H9 (cell line): ENCODE measurements around the gene THTPA. TPM values are rescaled to one million over a fixed set of nuclear protein-coding genes. Genes with fewer than 3 reads are reported as not detected.

ENCODE experiments used
- DNase-seq: peaks from one replicate; pipeline ENCODE4 v3.0.0-alpha.2; 2017
- H2AFZ ChIP-seq: one replicate; pipeline ENCODE4 v1.6.1; 2013; ENCODE audit warnings: mild to moderate bottlenecking, low read length, control low read depth, moderate library complexity
- H2AK5ac ChIP-seq: 2 replicates; pipeline ENCODE4 v1.6.1; 2013; ENCODE audit warnings: low read length, control low read depth, mixed read lengths; ENCODE audit not compliant: insufficient read length
- H2BK120ac ChIP-seq: one replicate; pipeline ENCODE4 v1.6.1; 2013; ENCODE audit warnings: low read depth, mild to moderate bottlenecking, low read length, control low read depth, inconsistent platforms; ENCODE audit not compliant: poor library complexity, severe bottlenecking
- H2BK12ac ChIP-seq: 2 replicates; pipeline ENCODE4 v1.6.1; 2013; ENCODE audit warnings: low read length, control low read depth, mixed read lengths, low read depth; ENCODE audit not compliant: insufficient read length
- H2BK15ac ChIP-seq: 2 replicates; pipeline ENCODE4 v1.6.1; 2013; ENCODE audit warnings: low read depth, low read length, control low read depth
- H2BK20ac ChIP-seq: one replicate; pipeline ENCODE4 v1.6.1; 2013; ENCODE audit warnings: low read depth, mild to moderate bottlenecking, low read length, control low read depth, inconsistent platforms; ENCODE audit not compliant: poor library complexity, severe bottlenecking
- H2BK5ac ChIP-seq: 2 replicates; pipeline ENCODE4 v1.6.1; 2013; ENCODE audit warnings: low read length, control low read depth, mixed read lengths; ENCODE audit not compliant: insufficient read length
- H3K14ac ChIP-seq: 2 replicates; pipeline ENCODE4 v1.6.1; 2013; ENCODE audit warnings: low read length, control low read depth; ENCODE audit not compliant: insufficient read depth
- H3K18ac ChIP-seq: 2 replicates; pipeline ENCODE4 v1.6.1; 2013; ENCODE audit warnings: low read depth, mild to moderate bottlenecking, mixed read lengths, low read length, control low read depth; ENCODE audit not compliant: insufficient read length
- H3K23ac ChIP-seq: 2 replicates; pipeline ENCODE4 v1.6.1; 2013; ENCODE audit warnings: low read length, control low read depth, mixed read lengths, low read depth; ENCODE audit not compliant: insufficient read length
- H3K23me2 ChIP-seq: 2 replicates; pipeline ENCODE4 v1.6.1; 2013; ENCODE audit warnings: low read depth, mild to moderate bottlenecking, mixed read lengths, low read length, control low read depth; ENCODE audit not compliant: insufficient read length, poor library complexity, severe bottlenecking
- H3K27ac ChIP-seq: 2 replicates; pipeline ENCODE4 v1.5.1; 2013; ENCODE audit warnings: low read length, control low read depth, mixed read lengths, low read depth; ENCODE audit not compliant: insufficient read length
- H3K27me3 ChIP-seq: 2 replicates; pipeline ENCODE4 v1.6.1; 2013; ENCODE audit warnings: low read length, control low read depth, inconsistent platforms; ENCODE audit not compliant: insufficient read depth
- H3K4ac ChIP-seq: 2 replicates; pipeline ENCODE4 v1.6.1; 2013; ENCODE audit warnings: low read depth, mild to moderate bottlenecking, control low read depth, inconsistent platforms, low read length, moderate library complexity
- H3K4me1 ChIP-seq: 2 replicates; pipeline ENCODE4 v1.6.1; 2013; ENCODE audit warnings: low read length, control low read depth, inconsistent platforms; ENCODE audit not compliant: insufficient read depth
- H3K4me2 ChIP-seq: 2 replicates; pipeline ENCODE4 v1.6.1; 2013; ENCODE audit warnings: low read length, control low read depth, mixed read lengths; ENCODE audit not compliant: insufficient read length, insufficient read depth
- H3K56ac ChIP-seq: 2 replicates; pipeline ENCODE4 v1.6.1; 2013; ENCODE audit warnings: low read depth, mild to moderate bottlenecking, mixed read lengths, low read length, control low read depth; ENCODE audit not compliant: insufficient read length
- H3K79me1 ChIP-seq: 2 replicates; pipeline ENCODE4 v1.6.1; 2013; ENCODE audit warnings: low read depth, mild to moderate bottlenecking, moderate library complexity, low read length, control low read depth, inconsistent platforms; ENCODE audit not compliant: insufficient read depth, poor library complexity, severe bottlenecking
- H3K79me2 ChIP-seq: 2 replicates; pipeline ENCODE4 v1.6.1; 2013; ENCODE audit warnings: low read length, control low read depth, inconsistent platforms; ENCODE audit not compliant: insufficient read depth
- H3K9ac ChIP-seq: 2 replicates; pipeline ENCODE4 v1.6.1; 2013; ENCODE audit warnings: low read length, control low read depth, mixed read lengths; ENCODE audit not compliant: insufficient read length; ENCODE audit errors: extremely low read depth
- H3K9me3 ChIP-seq: one replicate; pipeline ENCODE4 v1.6.1; 2013; ENCODE audit warnings: low read depth, low read length, inconsistent platforms; ENCODE audit not compliant: control insufficient read depth
- H3T11ph ChIP-seq: one replicate; pipeline ENCODE4 v1.6.1; 2013; ENCODE audit warnings: mild to moderate bottlenecking, low read length, control low read depth, inconsistent platforms
- H4K20me1 ChIP-seq: one replicate; pipeline ENCODE4 v1.6.1; 2013; ENCODE audit not compliant: control insufficient read depth, insufficient read length, insufficient read depth
- H4K5ac ChIP-seq: 2 replicates; pipeline ENCODE4 v1.6.1; 2013; ENCODE audit warnings: low read depth, mild to moderate bottlenecking, mixed read lengths, low read length, control low read depth; ENCODE audit not compliant: insufficient read length
- H4K8ac ChIP-seq: replicated peaks from 2 replicates; pipeline ENCODE4 v1.6.1; 2013; ENCODE audit warnings: low read length, control low read depth, mixed read lengths, low read depth; ENCODE audit not compliant: insufficient read length
- H4K91ac ChIP-seq: 2 replicates; pipeline ENCODE4 v1.6.1; 2013; ENCODE audit warnings: low read depth, mild to moderate bottlenecking, moderate library complexity, mixed read lengths, low read length, control low read depth; ENCODE audit not compliant: insufficient read length
- H3K27ac Mint-ChIP-seq, 3 experiments: 2 replicates in 2 of 3; 3 replicates in 1 of 3; pipeline ENCODE4 v1.8.0; 2020 to 2021; ENCODE audit warnings: mixed read lengths in 3 of 3, mild to moderate bottlenecking in 1 of 3, moderate library complexity in 1 of 3
- H3K27me3 Mint-ChIP-seq: 2 replicates; pipeline ENCODE4 v1.8.0; 2021; ENCODE audit warnings: low read depth, mild to moderate bottlenecking, moderate library complexity, mixed read lengths
- H3K36me3 Mint-ChIP-seq, 3 experiments: 2 replicates in 2 of 3; 3 replicates in 1 of 3; pipeline ENCODE4 v1.8.0; 2020 to 2021; ENCODE audit warnings: low read depth in 3 of 3, mixed read lengths in 3 of 3; ENCODE audit not compliant: insufficient read depth in 1 of 3
- H3K4me1 Mint-ChIP-seq, 2 experiments: 2 replicates each; pipeline ENCODE4 v1.8.0; 2020; ENCODE audit warnings: mixed read lengths in 2 of 2
- H3K4me3 Mint-ChIP-seq, 2 experiments: 2 replicates in 1 of 2; 3 replicates in 1 of 2; pipeline ENCODE4 v1.8.0; 2020 to 2021; ENCODE audit warnings: mild to moderate bottlenecking in 2 of 2, mixed read lengths in 2 of 2, moderate library complexity in 1 of 2
- H3K9me3 Mint-ChIP-seq, 2 experiments: 2 replicates in 1 of 2; 3 replicates in 1 of 2; pipeline ENCODE4 v1.8.0; 2020; ENCODE audit warnings: mild to moderate bottlenecking in 2 of 2, mixed read lengths in 2 of 2, moderate library complexity in 1 of 2
- WGBS: extraction: QIAGEN DNeasy Blood & Tissue Kit; methylation state at CpG from one replicate; pipeline ENCODE4 v1.1.7; 2013; ENCODE audit warnings: missing lambda C conversion rate, low lambda C conversion rate, mixed read lengths; ENCODE audit not compliant: insufficient read length; ENCODE audit errors: extremely low coverage; 5-methylcytosine and 5-hydroxymethylcytosine counted together
- total RNA-seq: library from RNA; stranded (reverse); gene quantifications from 2 replicates; pipeline ENCODE4 v1.2.1, GENCODE V29; 2021
- TF ChIP-seq, protein P1 (sequence below): fragments of 200-600 bp; sonication (generic); conservative IDR thresholded peaks from 3 replicates; pipeline ENCODE4 v1.8.0; 2021; ENCODE audit warnings: antibody characterized with exemption, mild to moderate bottlenecking

THTPA gene
- total RNA-seq, 1 experiment from 2014 or later = 15.6 TPM

DNA sequence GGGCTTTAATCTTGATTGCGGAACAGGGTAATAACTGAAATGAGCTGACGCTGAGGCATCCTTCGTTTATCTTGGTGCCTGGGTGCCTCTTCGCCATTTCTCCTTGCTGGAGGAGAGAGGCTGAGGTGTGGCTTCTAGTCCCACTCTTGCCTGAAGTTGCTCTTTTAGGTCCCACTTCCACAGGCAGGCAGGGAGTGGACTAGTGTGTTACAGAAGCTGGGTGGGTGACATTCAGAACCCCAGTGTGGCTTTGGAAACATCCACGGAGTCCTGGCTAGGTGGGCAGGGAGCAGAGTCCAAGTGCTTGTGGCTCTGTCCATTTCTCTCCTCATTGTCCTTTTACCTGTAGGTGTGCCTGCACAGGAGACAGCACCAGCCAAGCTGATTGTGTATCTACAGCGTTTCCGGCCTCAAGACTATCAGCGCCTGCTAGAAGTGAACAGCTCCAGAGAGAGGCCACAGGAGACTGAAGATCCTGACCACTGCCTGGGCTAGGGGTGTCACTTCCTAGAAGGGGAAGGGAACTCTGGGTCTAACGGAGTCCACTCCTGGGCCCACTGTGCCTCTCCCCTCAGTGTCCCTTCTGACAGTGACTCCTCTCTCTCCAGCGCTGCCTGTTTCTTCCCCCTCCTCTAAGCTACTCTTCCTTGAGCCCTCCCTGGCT is 2.4 kb downstream of the THTPA start:
- Histone ChIP-seq H3K4ac (no peak overlapping the region), H2BK15ac (no peak overlapping the region), H3K4me2 (no peak overlapping the region), H3K14ac (no peak overlapping the region), H4K8ac (no peak overlapping the region), H3K27ac (no peak overlapping the region), H3T11ph (no peak overlapping the region), H4K20me1 (no peaks in the 10 kb centered on the region), H2AK5ac (no peak overlapping the region), H3K79me2 (no peaks in the 10 kb centered on the region; the same call in 1 of the 2 replicates), H4K91ac (no peak overlapping the region), H3K23me2 (peaks cover 19% of the 10 kb centered on the region), H2BK20ac (no peak overlapping the region), H2AFZ (no peak overlapping the region), H3K23ac (no peak overlapping the region), H3K56ac (no peak overlapping the region), H2BK120ac (no peak overlapping the region), H2BK5ac (no peak overlapping the region), H3K18ac (no peak overlapping the region), H3K27me3 (no peaks in the 10 kb centered on the region), H3K4me1 (peaks cover 4% of the 10 kb centered on the region; the same call in 1 of the 2 replicates), H3K9ac (no peak overlapping the region), H4K5ac (no peak overlapping the region), H3K79me1 (no peaks in the 10 kb centered on the region), H3K9me3 (no peaks in the 10 kb centered on the region), H2BK12ac (no peak overlapping the region)
- no CpG with 5 or more reads among the region's 10 CpGs for WGBS
- H3K27me3 Mint-ChIP-seq = no peaks in the 10 kb centered on the region
- peak overlapping the region; percentile 12 to 43; a peak in 2 of 5 replicates for H3K4me3 Mint-ChIP-seq
- no peaks in the 10 kb centered on the region for H3K9me3 Mint-ChIP-seq
- TF ChIP-seq, protein P1, sequence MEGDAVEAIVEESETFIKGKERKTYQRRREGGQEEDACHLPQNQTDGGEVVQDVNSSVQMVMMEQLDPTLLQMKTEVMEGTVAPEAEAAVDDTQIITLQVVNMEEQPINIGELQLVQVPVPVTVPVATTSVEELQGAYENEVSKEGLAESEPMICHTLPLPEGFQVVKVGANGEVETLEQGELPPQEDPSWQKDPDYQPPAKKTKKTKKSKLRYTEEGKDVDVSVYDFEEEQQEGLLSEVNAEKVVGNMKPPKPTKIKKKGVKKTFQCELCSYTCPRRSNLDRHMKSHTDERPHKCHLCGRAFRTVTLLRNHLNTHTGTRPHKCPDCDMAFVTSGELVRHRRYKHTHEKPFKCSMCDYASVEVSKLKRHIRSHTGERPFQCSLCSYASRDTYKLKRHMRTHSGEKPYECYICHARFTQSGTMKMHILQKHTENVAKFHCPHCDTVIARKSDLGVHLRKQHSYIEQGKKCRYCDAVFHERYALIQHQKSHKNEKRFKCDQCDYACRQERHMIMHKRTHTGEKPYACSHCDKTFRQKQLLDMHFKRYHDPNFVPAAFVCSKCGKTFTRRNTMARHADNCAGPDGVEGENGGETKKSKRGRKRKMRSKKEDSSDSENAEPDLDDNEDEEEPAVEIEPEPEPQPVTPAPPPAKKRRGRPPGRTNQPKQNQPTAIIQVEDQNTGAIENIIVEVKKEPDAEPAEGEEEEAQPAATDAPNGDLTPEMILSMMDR = no peak
- DNase-seq = no peak
- peak overlapping the region in 1 of 3 experiments; percentile 87; a peak in 3 of 7 replicates for H3K27ac Mint-ChIP-seq
- peaks cover 15 to 55% (median 47%) of the 10 kb centered on the region in 3 experiments for H3K36me3 Mint-ChIP-seq
- peaks cover 21 to 40% of the 10 kb centered on the region in 2 experiments for H3K4me1 Mint-ChIP-seq
